GM12892 (cell line): ENCODE measurements around the gene UVRAG.

Experiments
- POLR2AphosphoS5 ChIP-seq: IDR thresholded peaks from 2 replicates; pipeline ENCODE4 v1.6.1; 2011; ENCODE audit warnings: low read depth, low read length, control low read depth
- TAF1 ChIP-seq: IDR thresholded peaks from 2 replicates; pipeline ENCODE4 v1.6.1; 2011; ENCODE audit warnings: low read depth, mild to moderate bottlenecking, control low read depth, low read length, borderline replicate concordance

GRCh38 chr11:76102802-76103201, 287.8 kb downstream of the UVRAG start:
- no peak for TF ChIP-seq POLR2AphosphoS5
- no peak for TF ChIP-seq TAF1
